HG03342 (cell line): ENCODE data around the gene INHA.

Experiments
- ATAC-seq: cut with Tn5 transposase; IDR thresholded peaks from one replicate; pipeline ENCODE4 v1.9.1; 2021; ENCODE audit warnings: mild to moderate bottlenecking, moderate library complexity; ENCODE audit not compliant: unreplicated experiment

The INHA gene

GRCh38 chr2:219571311-219572236 is 536 bp upstream of the INHA start, which contains the start of gene OBSL1:
Gene OBSL1, minus strand, starts transcription at chr2:219571539. Its CDS starts 307 bp downstream, at chr2:219571232.
- ATAC-seq, result no peak

- no peak for ATAC-seq
Observed at GRCh38 chr2:219573166-219573565, 1.1 kb downstream of the INHA start.

GRCh38 chr2:219574484-219575311 is 2.6 kb downstream of the INHA start:
- ATAC-seq, result no peak

- no peak for ATAC-seq
Observed at GRCh38 chr2:219575566-219576504, 3.7 kb downstream of the INHA start.

GRCh38 chr2:219576505-219577388 is 4.6 kb downstream of the INHA start:
- ATAC-seq, result no peak

- no peak for ATAC-seq
Observed at GRCh38 chr2:219578811-219579613, 6.9 kb downstream of the INHA start.

- ATAC-seq, result no peak
Observed at GRCh38 chr2:219581346-219581745, 9.2 kb downstream of the INHA start.

- ATAC-seq, result no peak
Observed at GRCh38 chr2:219591091-219591490, 19.0 kb downstream of the INHA start.

GRCh38 chr2:219592736-219593135 is 20.6 kb downstream of the INHA start:
- ATAC-seq, result no peak

- ATAC-seq, result no peak
Observed at GRCh38 chr2:219593154-219593553, 21.0 kb downstream of the INHA start.

GRCh38 chr2:219595256-219595655 is 23.1 kb downstream of the INHA start:
- no peak for ATAC-seq

- ATAC-seq, result peak; percentile 13
Observed at GRCh38 chr2:219596954-219597551, 24.9 kb downstream of the INHA start.

- peak; percentile 91 for ATAC-seq
Observed at GRCh38 chr2:219597552-219598307, 25.6 kb downstream of the INHA start, which contains the start of gene STK11IP. Gene STK11IP, plus strand, starts transcription at chr2:219597857. Its CDS starts 263 bp downstream, at chr2:219598120.

- ATAC-seq, result no peak
Observed at GRCh38 chr2:219598308-219599078, 26.4 kb downstream of the INHA start.

- no peak for ATAC-seq
Observed at GRCh38 chr2:219603771-219604170, 31.7 kb downstream of the INHA start.

GRCh38 chr2:219605607-219605954 is 33.5 kb downstream of the INHA start:
- ATAC-seq, result no peak

- no peak for ATAC-seq
Observed at GRCh38 chr2:219607931-219608330, 35.8 kb downstream of the INHA start.
